NCI-H146 treated with DMSO at 0.1 percent for 48 hours (cell line): Measurements from ENCODE around the gene MTX2.
A peak's percentile ranks its signal among the peaks of the same experiment; 100 is the strongest.

Experiments used
- DNase-seq: peaks from one replicate; lab custom pipeline; 2025; ENCODE audit not compliant: unreplicated experiment; lab: John Stamatoyannopoulos, UW

The MTX2 gene

GRCh38 chr2:176269319-176270099, at the start of gene MTX2:
Gene MTX2, plus strand, starts transcription at chr2:176269442. Its CDS starts 188 bp downstream, at chr2:176269630.
- peak; percentile 35 for DNase-seq

- no peak for DNase-seq
These were observed 41.4 kb upstream of the MTX2 start for GRCh38 chr2:176227874-176228273.

GRCh38 chr2:176234156-176234555, 35.1 kb upstream of the MTX2 start:
- DNase-seq: no peak

DNA sequence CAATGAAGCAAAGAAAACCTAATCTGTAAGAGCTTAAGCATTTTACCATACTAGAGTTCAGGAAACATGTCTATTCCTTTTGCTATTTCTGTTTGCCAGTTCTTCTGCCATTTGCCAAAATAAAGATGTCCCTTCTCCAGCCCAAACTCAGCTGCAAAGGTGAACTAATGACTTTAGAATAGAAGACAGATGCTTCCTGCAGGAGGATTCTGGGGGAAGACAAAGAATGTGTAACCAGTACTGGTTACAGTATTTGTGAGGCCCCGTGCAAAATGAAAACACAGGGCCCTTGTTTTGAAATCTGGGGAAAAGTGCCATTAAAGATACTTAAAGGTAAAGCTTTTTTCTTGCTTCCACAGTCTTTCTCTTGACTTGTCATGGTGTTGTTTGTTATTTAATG, 34.3 kb upstream of the MTX2 start:
- no peak for DNase-seq

DNA sequence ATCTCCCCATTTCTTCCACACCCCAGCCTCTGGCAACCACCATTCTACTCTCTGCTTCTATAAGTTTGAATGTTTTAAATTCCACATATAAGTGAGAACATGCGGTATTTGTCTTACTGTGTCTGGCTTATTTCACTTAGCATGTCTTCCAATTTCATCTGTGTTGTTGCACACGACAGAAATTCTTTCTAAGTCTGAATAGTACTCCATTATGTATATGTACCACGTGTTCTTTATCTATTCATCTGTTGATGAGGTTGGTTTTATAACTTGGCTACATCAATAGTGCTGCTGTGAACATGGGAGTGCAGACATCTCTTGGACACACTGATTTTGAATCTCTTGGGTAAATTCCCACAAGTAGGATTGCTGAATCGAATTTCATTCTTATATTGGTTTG, 31.8 kb upstream of the MTX2 start:
- DNase-seq: no peak

DNA sequence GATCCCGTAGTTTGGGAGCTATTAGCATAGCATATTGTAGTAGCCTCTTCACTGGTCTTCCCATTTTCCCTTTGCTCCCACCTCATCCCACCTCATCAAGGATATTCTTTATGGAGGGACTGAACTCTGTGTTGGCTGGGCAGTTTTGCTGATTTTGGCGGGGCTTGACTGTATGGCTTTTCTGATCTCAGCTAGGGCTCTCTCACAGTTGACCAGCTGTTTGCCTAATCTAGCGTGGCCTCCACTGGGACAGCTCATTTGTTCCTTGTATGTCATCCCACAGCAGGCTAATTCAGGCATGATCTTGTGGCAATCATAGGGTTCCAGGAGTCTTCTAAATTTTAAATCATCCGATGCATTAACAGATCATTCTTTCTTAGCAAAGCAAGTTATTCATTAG, 30.2 kb upstream of the MTX2 start:
- DNase-seq: no peak

DNA sequence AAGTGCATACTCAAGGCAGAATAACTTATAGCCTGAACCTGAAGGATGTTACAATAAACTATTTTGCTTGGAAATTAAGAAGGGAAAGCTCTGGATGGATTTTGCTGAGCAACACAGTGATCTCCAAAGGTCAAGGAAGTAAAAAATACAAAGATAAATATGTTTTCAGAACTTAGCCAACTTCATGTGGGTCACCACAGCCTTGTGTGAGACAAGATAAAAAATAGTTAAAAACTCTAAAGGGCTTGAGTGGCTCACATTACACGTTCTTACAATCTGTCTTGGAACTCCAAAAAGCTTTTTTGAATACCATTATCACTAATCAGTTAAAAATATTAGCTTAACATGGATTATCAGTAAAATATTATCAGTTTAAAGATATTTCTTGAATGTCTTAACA, 28.9 kb upstream of the MTX2 start:
- DNase-seq: no peak

DNA sequence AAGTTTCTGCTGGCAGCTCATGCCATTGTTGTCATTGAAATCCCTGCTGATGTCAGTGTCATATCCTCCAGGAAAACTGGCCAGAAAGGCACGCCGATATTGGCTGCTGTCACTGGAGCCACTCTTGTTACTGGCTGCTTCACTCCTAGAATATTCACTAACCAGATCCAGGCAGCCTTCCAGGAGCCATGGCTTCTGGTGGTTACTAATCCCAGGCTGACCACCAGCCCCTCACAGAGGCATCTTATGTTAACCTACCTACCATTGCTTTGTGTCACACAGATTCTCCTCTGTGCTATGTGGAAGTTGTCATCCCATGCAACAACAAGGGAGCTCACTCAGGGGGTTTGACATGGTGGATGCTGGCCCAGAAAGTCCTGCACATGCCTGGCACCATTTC, 27.0 kb upstream of the MTX2 start:
- DNase-seq: no peak

- DNase-seq: no peak
These were observed 22.9 kb upstream of the MTX2 start for GRCh38 chr2:176246331-176246730.

DNA sequence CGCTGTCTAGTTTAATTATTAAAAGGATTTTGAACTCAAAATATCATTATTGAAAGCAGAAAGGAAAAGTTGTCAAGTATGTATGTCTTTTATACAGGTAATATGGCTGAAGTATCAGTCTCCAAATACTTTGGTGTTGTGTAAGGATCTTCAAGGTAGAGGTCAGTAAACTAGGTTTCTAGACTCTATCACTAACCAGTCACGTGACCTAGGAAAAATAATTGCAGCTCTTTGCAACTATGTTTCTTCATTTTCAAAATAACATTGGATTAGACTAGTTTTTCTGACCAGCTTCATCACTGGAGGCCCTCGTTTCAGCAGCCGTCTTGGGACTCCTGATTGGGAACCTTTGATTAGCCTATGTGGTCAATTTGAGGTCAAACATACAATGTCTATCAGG, 21.4 kb upstream of the MTX2 start:
- DNase-seq: no peak

DNA sequence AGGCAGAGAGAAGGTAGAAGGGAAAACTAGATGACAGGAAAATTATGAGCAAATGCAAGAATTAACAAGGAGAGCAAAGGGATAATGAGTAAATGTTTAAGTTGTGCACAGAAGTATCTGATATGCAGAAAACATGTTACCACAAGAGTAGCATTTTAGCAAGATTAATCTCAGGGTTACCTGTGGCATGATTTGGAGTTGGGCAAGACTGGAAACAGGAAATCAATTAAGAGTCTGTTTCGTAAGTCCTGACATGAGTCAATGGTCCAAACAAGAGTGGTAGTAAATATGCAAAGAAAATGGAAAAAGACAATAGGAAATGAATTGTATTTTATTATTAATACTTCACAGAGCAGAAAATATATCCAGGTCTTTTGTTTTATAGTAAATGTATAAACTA, 17.3 kb upstream of the MTX2 start:
- DNase-seq: no peak

DNA sequence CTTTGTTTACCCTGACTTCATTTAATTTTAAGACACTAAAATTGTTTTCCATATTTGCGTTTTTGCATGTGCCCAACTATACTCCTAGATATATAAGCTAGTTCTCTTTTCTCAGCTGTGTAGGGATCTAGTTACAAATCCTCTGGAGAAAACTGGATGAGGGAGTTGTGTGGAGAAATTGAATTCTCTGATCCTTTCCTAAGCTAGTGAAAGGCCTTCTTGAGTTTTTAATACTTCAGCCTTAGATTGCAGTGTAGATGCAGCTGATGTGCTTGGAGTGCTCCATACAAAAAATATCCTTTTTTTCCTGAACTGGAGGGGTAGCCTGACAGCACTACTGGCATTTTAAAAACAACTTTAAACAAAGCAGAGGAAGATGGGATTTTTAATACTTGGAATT, 8.6 kb upstream of the MTX2 start:
- no peak for DNase-seq

DNA sequence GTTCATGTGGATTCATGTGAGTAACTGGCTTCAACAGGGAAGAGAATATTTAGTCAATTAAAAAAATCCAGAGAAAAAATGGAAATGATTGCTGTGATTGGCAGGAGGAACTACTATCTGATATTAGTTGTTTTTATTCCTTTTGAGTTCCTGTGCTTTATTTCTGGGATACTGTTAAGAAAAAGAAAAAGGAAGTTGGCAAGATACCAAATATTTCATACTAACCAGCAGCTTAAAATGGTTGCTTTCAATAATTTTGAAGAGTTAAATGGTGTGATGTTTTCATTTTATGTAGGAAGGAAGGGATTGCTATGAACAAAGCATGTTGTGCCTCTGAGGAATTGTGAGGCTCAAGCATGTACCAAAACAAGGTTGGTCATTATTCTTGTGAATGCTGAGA, 8.1 kb upstream of the MTX2 start:
- no peak for DNase-seq

DNA sequence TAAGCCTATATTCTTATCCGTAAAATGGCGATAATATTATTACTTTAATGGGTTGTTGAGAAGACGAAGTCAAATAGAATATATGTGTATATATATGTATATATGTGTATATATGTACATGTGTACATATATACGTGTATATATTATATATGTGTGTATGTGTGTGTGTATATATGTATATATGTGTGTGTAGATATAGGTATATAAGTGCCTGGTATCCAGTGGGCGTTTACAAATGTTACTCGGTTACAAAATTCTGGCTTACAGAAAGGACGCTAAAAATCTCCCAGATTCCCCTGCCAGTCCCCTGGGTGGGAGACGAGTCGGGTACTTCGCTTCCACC, 295 bp upstream of the MTX2 start:
- DNase-seq: no peak

DNA sequence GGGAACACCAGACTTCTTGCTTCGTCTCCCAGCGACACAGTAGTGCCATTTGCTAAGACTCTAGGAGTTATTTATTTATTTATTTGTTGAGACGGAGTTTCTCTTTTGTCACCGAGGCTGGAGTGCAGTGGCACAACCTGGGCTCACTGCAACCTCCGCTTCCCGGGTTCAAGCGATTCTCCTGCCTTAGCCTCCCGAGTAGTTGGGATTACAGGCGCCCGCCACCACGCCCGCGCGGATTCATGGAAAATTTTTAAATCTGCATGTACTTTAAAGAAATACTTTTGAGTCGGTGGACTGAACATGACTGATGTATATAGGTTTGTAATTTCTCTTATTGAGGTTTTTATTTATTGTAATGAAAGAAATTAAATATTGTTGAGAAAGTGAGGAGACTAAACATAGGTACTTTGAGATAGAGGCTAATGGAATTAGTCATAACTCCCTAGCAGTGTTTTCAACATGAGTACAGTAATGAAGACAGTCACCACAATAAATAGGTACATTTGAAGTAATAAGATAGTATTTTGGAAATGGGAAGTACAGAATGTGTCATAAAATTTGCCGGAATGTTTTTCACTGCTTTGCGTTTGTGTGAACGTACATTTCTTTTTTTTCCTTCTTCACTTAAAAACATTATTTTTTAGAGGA, 983 bp downstream of the MTX2 start:
- DNase-seq: peak; percentile 5

GRCh38 chr2:176272870-176273459, 3.7 kb downstream of the MTX2 start:
- DNase-seq: no peak

- DNase-seq: no peak
These were observed 9.7 kb downstream of the MTX2 start for GRCh38 chr2:176278927-176279326.

GRCh38 chr2:176280156-176280555, 10.9 kb downstream of the MTX2 start:
- DNase-seq: no peak

DNA sequence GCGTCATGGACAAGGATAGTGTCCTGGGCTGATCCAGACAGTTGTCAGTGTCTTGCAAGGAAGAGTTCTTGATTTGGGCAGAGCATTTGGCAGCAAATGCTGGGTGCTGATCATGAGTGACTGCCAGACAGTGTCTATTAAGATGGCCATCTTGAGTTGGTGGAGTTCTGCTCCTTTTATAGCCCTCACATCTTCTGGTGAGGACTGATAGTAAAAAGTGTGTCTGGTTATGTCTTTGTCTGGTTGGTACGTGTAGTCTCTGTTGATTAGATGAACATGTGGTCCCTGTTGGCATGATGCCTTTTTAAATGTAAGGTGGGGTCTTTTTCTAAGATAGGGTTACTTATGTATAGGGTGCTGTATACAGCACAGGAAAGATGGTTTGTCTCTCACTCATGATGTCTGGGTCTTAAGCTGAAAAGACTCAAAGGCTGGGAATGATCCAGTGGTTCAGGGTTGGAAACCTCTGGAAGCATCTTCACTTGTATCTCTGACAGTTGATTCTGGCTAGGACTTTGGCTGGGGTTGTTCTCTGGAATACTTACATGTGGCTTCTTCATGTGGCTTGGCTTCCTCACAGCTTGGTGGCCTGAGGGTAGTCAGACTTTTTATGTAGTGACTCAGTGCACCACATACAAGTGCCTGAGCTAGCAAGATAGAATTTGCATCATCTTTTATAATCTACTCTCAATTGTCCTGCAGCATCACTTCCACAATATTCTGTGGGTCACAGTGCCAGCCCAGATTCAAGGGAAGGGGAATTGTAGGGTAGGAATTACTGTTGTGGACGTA, 11.8 kb downstream of the MTX2 start:
- no peak for DNase-seq

GRCh38 chr2:176283291-176284068, 14.2 kb downstream of the MTX2 start:
- peak; percentile 62 for DNase-seq

DNA sequence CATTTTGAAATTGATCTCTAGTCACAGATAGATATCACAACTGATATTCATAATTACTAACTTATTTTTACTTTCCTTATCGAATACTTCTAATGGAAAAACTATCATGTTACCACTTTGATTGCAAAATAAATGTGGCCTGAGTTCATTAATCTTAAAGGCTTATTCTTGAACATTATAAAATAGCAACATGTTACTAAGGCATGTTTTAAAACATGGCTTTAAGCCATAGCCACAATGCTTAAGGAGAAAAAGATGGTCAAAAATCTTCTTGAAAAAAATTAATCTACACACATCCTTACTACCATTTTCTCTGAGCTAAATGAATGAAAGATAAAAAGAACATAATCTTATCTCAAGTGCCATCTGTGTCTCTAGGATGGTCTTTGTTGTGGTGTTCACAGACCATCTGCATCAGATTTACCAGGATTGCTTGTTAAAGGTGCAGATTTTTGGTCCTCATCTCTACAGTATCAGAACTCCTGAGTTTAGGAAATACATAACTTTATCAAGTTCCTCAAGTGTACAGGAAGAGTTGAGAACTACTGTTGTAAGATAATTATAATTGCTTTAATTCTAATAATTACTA, 15.3 kb downstream of the MTX2 start:
- DNase-seq: no peak
